HFF-Myc (cell line): ENCODE data around the gene COLQ.
"Not testable (repeated sequence)": the region's sequence is repeated elsewhere in the genome, so short reads cannot be mapped to it uniquely, and the experiment has no call there.

Experiments used
- DNase-seq: peaks from one replicate; pipeline ENCODE4 v3.0.0-alpha.2; 2011; ENCODE audit warnings: low read depth; ENCODE audit errors: extremely low read depth
- H3K4me3 ChIP-seq: replicated peaks from 2 replicates; pipeline ENCODE4 v1.5.1; 2011; ENCODE audit warnings: low read depth, mild to moderate bottlenecking, control low read depth, low read length
- TF ChIP-seq, protein P1 (sequence below): IDR thresholded peaks from 2 replicates; pipeline ENCODE4 v1.5.1; 2012; ENCODE audit warnings: mild to moderate bottlenecking, low read depth, low read length, control low read depth; ENCODE audit errors: missing control alignments

The COLQ gene

DNA sequence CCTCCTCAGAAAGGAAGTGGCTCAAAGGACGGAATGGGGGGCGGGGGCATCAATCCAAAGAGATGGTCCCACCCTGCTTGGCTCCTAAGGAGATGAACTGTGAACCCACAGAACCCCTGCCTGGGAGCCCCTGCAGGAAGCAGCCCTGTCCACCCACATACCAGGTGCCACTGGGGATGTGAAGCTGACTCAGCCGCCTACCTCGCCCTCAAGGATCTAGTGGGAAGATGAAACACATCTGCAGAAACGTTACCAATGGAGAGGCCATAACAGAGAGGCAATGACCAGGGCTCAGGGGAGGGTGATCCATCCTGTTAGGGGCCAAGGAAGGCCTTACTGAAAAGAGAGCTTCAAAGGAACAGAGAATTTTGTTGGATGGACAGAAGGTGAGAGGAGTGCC lies 59.1 kb downstream of the COLQ start:
- no peak overlapping the region for H3K4me3 ChIP-seq
- no peak for DNase-seq
- TF ChIP-seq, protein P1, sequence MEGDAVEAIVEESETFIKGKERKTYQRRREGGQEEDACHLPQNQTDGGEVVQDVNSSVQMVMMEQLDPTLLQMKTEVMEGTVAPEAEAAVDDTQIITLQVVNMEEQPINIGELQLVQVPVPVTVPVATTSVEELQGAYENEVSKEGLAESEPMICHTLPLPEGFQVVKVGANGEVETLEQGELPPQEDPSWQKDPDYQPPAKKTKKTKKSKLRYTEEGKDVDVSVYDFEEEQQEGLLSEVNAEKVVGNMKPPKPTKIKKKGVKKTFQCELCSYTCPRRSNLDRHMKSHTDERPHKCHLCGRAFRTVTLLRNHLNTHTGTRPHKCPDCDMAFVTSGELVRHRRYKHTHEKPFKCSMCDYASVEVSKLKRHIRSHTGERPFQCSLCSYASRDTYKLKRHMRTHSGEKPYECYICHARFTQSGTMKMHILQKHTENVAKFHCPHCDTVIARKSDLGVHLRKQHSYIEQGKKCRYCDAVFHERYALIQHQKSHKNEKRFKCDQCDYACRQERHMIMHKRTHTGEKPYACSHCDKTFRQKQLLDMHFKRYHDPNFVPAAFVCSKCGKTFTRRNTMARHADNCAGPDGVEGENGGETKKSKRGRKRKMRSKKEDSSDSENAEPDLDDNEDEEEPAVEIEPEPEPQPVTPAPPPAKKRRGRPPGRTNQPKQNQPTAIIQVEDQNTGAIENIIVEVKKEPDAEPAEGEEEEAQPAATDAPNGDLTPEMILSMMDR = no peak

DNA sequence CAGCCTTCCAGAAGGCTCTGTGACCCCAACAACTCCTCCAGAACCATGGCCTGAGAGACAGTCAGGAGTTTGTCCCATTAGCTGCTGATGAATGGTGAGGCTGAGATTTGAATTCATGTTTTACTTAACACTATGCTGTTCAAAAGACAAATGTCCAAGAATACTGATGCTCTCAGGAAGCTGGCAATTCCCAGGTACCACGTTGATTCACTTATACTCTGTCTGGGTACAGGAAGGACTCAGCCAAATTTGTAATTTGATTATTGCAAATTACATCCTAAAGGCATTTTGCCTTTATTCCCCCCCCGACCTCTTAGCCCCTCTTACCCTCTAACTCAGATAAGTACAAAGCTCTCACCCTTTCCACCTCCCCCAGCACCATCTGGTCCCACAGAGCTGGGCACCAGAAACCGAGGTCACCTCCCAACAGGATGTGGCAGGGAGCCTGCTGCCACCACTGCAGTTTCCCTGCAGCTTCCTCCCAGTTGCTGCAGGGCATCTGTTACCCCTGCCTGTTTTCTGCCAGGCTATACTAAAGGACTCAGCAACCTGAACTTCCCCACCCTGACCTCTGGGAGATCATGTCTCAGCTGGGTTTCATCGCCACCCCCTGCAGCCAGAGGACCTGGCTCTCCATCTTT lies 60.5 kb downstream of the COLQ start:
- no peak for DNase-seq
- TF ChIP-seq, protein P1 = no peak
- no peak overlapping the region for H3K4me3 ChIP-seq

DNA sequence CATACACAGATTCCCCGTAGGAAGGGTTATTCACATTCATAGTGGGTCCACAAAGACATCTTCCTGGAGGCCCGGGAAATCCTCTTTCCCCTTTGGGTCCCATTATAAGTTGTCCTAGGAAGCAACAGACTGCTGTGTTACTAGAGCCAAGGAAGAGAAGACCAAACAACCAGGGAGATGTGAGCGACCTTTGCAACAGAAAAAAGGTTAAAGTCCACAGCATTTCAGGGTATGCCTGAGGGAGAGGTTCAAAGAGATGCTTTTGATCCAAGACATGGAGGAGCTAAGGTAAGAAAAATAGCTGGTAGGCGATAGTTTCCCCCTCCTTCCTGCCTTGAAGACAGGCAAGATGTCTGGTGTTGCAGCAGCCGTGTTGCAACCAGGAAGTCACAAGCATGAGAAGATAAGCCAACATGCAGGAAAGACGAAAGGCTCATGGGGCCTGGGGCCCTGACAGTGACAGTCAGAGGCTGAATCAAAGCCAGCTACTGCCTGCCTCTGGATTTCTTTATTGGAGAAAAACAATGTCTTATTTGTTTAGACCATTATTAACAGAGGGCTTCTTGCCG lies 63.2 kb downstream of the COLQ start:
- TF ChIP-seq, protein P1 = no peak
- no peak overlapping the region for H3K4me3 ChIP-seq
- no peak for DNase-seq

DNA sequence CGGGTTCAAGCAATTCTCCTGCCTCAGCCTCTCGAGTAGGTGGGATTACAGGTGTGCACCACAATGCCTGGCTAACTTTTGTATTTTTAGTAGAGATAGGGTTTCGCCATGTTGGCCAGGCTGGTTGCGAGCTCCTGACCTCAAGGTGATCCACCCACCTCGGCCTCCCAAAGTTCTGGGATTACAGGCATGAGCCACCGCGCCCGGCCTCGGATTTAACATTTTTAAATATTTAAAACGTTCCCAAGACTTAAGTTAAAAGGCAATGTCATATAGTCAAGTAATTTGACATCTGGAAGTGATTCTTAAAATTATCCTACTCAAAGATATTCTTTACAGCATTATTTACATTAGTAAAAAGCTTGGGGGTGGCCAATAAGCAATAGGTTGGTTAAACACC lies 64.6 kb downstream of the COLQ start:
- not testable (repeated sequence) for DNase-seq, H3K4me3 ChIP-seq

DNA sequence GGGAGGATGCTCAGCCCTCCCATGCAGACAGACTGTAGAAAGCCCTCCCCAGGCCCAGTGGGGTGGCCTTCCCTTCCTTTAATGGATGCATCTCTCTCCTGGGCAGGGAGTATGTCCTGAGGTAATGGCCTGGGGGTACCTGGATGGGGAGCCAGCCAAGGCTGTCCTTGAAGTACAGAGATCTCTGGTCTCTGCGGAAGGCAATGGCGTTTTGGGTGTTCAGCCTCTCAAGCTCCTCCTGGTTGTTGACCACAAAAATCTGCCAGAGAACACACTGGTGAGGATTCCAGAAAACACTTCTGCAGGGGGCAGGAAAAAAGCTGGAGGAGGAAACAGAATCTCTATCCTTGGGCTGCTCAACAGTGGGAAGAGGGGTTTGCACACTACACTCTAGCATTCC lies 65.2 kb downstream of the COLQ start:
- H3K4me3 ChIP-seq = no peak overlapping the region
- TF ChIP-seq, protein P1 = no peak
- no peak for DNase-seq

DNA sequence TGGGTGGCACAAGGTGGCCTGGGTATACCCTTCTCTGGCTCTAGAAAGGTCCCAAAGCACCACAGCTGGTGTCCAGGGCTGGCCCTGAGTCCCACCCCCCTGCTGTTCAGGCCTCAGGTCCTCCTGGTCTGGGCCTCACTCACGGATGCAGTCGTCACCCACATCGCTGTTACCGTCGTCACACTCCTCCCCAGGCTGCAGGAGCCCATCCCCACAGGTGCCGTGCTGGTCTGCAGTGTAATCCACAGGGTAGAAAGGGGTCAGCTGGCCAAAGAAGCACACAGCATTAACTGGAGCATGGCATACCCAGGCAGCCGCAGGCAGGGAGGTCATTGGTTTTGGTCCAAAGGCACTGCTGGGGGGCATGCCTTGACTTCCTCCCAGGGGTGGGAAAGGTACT lies 65.8 kb downstream of the COLQ start:
- no peak overlapping the region for H3K4me3 ChIP-seq
- TF ChIP-seq, protein P1 = no peak
- DNase-seq = no peak

DNA sequence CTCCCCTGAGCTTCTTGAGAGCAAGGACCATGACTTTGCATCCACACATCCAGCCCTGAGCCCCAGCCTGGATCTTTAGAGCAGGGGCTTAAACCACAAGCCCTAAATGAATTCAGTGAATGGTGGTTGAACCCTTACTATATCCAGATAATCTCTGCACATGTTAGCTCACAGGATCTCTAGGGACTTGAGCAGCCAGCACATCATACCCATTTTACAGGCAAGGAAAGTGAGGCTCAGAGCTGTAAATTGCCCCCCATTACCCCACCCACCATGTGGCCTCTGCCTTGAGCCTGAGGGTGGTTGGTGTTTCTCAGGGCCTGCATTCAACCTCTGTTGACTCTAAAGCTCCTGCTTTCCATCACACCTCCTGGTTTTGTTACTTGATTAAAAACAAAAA lies 66.5 kb downstream of the COLQ start:
- TF ChIP-seq, protein P1 = no peak
- no peak for DNase-seq
- no peak overlapping the region for H3K4me3 ChIP-seq
